Measurements from ENCODE around the gene BMP8B.

The BMP8B gene

DNA sequence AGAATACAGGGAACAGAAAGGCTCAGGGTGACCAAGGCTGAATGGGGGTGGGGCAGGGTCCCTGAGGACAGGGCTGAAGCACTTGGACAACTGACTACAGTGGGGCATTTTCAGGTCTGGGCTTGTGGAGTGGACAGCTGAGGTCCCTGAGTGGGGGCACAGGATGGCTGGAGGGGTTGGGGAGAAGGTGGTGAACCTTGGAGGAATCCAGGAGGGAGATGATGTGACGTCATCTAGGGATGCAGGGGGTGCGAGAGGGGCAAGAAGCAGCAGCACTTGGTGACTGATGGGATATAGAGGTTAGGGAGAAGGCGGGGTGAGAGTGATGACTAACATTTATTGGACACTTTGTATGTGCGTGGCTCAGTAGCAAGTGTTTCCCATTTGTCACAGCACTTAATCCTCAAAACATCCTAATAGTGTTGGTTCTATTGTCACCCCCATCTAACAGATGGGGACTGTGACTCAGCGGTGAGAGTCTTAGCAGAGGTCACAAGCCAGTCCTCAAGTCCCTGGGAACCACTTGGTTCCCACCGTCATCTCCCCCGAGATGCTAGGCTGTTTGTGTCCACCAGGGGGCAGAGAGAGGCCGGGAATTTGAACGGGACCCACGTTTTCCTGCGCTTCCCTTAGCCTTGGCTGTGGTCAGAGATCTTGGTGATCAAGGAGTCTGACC, 27.9 kb upstream of the BMP8B start:
- Histone ChIP-seq H3K4me3 (ENCODE audit: severe bottlenecking) (no peak overlapping the region), H3K27me3 (ENCODE audit: insufficient read depth, poor library complexity, severe bottlenecking) (no peaks in the 10 kb centered on the region), H3K36me3 (ENCODE audit: low read depth) (no peaks in the 10 kb centered on the region), H3K27ac (ENCODE audit: poor library complexity, severe bottlenecking) (no peak overlapping the region), H3K4me1 (ENCODE audit: insufficient read depth, poor library complexity, severe bottlenecking) (no peaks in the 10 kb centered on the region), H3K9me3 (ENCODE audit: severe bottlenecking) (no peaks in the 10 kb centered on the region)
- TF ChIP-seq, protein P1, sequence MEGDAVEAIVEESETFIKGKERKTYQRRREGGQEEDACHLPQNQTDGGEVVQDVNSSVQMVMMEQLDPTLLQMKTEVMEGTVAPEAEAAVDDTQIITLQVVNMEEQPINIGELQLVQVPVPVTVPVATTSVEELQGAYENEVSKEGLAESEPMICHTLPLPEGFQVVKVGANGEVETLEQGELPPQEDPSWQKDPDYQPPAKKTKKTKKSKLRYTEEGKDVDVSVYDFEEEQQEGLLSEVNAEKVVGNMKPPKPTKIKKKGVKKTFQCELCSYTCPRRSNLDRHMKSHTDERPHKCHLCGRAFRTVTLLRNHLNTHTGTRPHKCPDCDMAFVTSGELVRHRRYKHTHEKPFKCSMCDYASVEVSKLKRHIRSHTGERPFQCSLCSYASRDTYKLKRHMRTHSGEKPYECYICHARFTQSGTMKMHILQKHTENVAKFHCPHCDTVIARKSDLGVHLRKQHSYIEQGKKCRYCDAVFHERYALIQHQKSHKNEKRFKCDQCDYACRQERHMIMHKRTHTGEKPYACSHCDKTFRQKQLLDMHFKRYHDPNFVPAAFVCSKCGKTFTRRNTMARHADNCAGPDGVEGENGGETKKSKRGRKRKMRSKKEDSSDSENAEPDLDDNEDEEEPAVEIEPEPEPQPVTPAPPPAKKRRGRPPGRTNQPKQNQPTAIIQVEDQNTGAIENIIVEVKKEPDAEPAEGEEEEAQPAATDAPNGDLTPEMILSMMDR (IDR thresholded peaks at IDR 0.05; ENCODE audit: poor library complexity, severe bottlenecking) = peak; percentile 91
- ATAC-seq (ENCODE audit: low read depth) = peak; percentile 80
- no peak for DNase-seq (ENCODE audit: low spot score)

DNA sequence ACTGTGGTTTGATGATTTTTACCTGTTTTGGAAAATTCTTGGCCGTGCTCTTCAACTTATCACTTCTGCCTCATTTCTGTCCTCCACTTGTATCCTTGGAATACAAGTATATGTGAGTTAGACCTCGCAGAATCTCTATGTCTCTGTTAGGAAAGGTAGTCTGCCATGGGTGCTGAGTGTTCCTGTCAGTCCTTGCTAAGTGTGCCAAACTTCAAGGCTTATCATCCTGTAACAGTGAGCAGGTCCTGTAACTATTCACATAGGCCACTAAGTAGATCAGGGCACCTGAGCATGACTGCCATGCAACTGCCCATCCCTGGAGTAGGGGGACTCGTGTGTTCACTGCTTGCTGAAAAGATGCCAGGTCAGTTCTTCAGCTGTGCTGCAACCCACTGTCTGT, 24.2 kb upstream of the BMP8B start:
- no peaks in the 10 kb centered on the region for H3K36me3 ChIP-seq (ENCODE audit: low read depth)
- TF ChIP-seq, protein P1 (IDR thresholded peaks at IDR 0.05; ENCODE audit: poor library complexity, severe bottlenecking) = no peak
- ATAC-seq (ENCODE audit: low read depth) = no peak
- no peaks in the 10 kb centered on the region for H3K4me1 ChIP-seq (ENCODE audit: insufficient read depth, poor library complexity, severe bottlenecking)
- H3K27me3 ChIP-seq (ENCODE audit: insufficient read depth, poor library complexity, severe bottlenecking) = no peaks in the 10 kb centered on the region
- no peak for DNase-seq (ENCODE audit: low spot score)
- no peaks in the 10 kb centered on the region for H3K9me3 ChIP-seq (ENCODE audit: severe bottlenecking)
- H3K27ac ChIP-seq (ENCODE audit: poor library complexity, severe bottlenecking) = no peak overlapping the region
- H3K4me3 ChIP-seq (ENCODE audit: severe bottlenecking) = no peak overlapping the region

DNA sequence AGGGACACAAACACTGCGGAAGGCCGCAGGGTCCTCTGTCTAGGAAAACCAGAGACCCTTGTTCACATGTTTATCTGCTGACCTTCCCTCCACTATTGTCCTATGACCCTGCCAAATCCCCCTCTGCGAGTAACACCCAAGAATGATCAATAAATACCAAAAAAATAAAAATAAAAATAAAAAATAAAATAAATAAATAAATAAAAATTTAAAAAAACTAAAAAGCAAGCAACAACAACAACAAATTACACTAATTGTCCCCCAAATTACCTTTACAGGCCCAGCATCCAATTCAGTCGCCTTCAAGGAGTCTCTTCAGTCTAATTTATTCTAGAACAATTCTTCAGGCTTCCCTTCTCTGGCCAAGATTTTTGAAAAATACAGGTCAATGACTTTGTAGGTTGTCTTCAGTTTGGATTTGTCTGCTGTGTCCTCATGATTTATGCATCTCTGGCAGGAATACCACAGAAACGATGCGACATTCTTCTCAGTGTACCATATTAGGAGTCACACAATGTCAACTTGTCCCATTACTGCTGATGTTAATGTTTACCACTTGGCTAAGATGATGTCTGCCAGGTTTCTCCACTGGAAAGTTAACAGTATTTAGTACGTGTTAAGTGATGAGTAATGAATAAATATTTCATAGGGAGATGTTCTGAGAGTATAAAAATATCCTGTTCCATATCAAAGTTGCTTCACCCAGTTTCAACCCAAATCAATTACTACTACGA, 20.3 kb upstream of the BMP8B start:
- DNase-seq (ENCODE audit: low spot score) (no peak), ATAC-seq (ENCODE audit: low read depth) (no peak)
- H3K4me1 ChIP-seq (ENCODE audit: insufficient read depth, poor library complexity, severe bottlenecking) = no peaks in the 10 kb centered on the region
- TF ChIP-seq, protein P1 (IDR thresholded peaks at IDR 0.05; ENCODE audit: poor library complexity, severe bottlenecking) = no peak
- H3K27ac ChIP-seq (ENCODE audit: poor library complexity, severe bottlenecking) = no peak overlapping the region
- H3K27me3 ChIP-seq (ENCODE audit: insufficient read depth, poor library complexity, severe bottlenecking) = no peaks in the 10 kb centered on the region
- no peaks in the 10 kb centered on the region for H3K36me3 ChIP-seq (ENCODE audit: low read depth)
- H3K4me3 ChIP-seq (ENCODE audit: severe bottlenecking) = no peak overlapping the region
- no peaks in the 10 kb centered on the region for H3K9me3 ChIP-seq (ENCODE audit: severe bottlenecking)

DNA sequence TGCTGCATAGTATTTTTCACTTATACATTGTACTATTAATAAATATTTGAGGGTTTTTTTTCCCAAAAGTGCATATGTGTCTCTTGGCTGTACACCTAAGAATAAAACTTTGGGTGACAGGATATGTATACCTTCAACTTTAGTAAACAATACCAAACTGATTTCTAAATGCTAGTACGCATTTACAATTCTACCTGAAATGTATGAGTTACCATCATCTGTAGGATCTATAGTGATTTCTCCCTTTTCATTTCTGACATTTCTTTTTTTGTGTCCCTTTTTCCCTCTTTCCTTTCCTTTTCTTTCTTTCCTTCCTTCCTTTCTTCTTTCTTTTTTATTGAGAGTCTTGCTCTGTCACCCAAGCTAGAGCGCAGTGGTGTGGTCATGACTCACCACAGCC, 16.7 kb upstream of the BMP8B start:
- ATAC-seq (ENCODE audit: low read depth) (no peak), DNase-seq (ENCODE audit: low spot score) (no peak)
- no peaks in the 10 kb centered on the region for H3K27me3 ChIP-seq (ENCODE audit: insufficient read depth, poor library complexity, severe bottlenecking)
- H3K36me3 ChIP-seq (ENCODE audit: low read depth) = no peaks in the 10 kb centered on the region
- no peak overlapping the region for H3K4me3 ChIP-seq (ENCODE audit: severe bottlenecking)
- no peak overlapping the region for H3K27ac ChIP-seq (ENCODE audit: poor library complexity, severe bottlenecking)
- no peaks in the 10 kb centered on the region for H3K9me3 ChIP-seq (ENCODE audit: severe bottlenecking)
- TF ChIP-seq, protein P1 (IDR thresholded peaks at IDR 0.05; ENCODE audit: poor library complexity, severe bottlenecking) = no peak
- peaks cover 8% of the 10 kb centered on the region for H3K4me1 ChIP-seq (ENCODE audit: insufficient read depth, poor library complexity, severe bottlenecking)
